Activated naive CD4-positive, alpha-beta T cell treated with anti-CD3 and anti-CD28 coated beads, Interleukin-2, amount 10 ng/mL, durations not matched to agents 7 days and 5 days (primary cell): ENCODE measurements around the gene GNAS-AS1.
A peak's percentile ranks its signal among the peaks of the same experiment; 100 is the strongest.

Experiments
- CTCF ChIA-PET: fragments of 350-600 bp; sonication (Branson Sonifier 250); formaldehyde crosslinking; loops from one replicate; lab custom pipeline; 2021; ENCODE audit warnings: antibody characterized with exemption; lab: Charles Lee
- DNase-seq: peaks from one replicate; pipeline ENCODE4 v3.0.0-alpha.2; 2020
- H3K27ac Mint-ChIP-seq: one replicate; pipeline ENCODE4 v1.8.0; 2021; ENCODE audit warnings: mild to moderate bottlenecking, moderate library complexity, mixed read lengths
- H3K27me3 Mint-ChIP-seq: one replicate; pipeline ENCODE4 v1.8.0; 2021; ENCODE audit warnings: mild to moderate bottlenecking, mixed read lengths
- H3K36me3 Mint-ChIP-seq: one replicate; pipeline ENCODE4 v1.8.0; 2021; ENCODE audit warnings: mixed read lengths
- H3K4me1 Mint-ChIP-seq: one replicate; pipeline ENCODE4 v1.8.0; 2021; ENCODE audit warnings: mixed read lengths
- H3K4me3 Mint-ChIP-seq: one replicate; pipeline ENCODE4 v1.8.0; 2021; ENCODE audit warnings: mild to moderate bottlenecking, moderate library complexity, mixed read lengths
- H3K9me3 Mint-ChIP-seq: one replicate; pipeline ENCODE4 v1.8.0; 2021; ENCODE audit warnings: mixed read lengths

The GNAS-AS1 gene

GRCh38 chr20:58864346-58864745 lies 13.6 kb upstream of the GNAS-AS1 start:
- H3K9me3 Mint-ChIP-seq = no peaks in the 10 kb centered on the region
- H3K36me3 Mint-ChIP-seq = no peaks in the 10 kb centered on the region
- CTCF ChIA-PET = interaction anchor here (0.6 to 1.7 kb wide), 7 partner anchors 12 to 631 kb away, joined by 3 to 6 read pairs (median 4); partner anchors contain the start of gene GNAS
- no peaks in the 10 kb centered on the region for H3K4me1 Mint-ChIP-seq
- H3K27me3 Mint-ChIP-seq = peaks cover 51% of the 10 kb centered on the region
- no peak for DNase-seq
- no peak overlapping the region for H3K27ac Mint-ChIP-seq
- H3K4me3 Mint-ChIP-seq = no peak overlapping the region

- Mint-ChIP-seq H3K27me3 (peaks cover 51% of the 10 kb centered on the region), H3K4me3 (no peak overlapping the region), H3K27ac (no peak overlapping the region), H3K36me3 (no peaks in the 10 kb centered on the region), H3K9me3 (no peaks in the 10 kb centered on the region), H3K4me1 (no peaks in the 10 kb centered on the region)
- DNase-seq = no peak
- CTCF ChIA-PET = interaction anchor here (0.7 to 1.4 kb wide), 6 partner anchors 11 to 592 kb away, joined by 3 to 6 read pairs (median 3); partner anchors contain the start of gene GNAS
Observed at GRCh38 chr20:58863044-58863790, 12.5 kb upstream of the GNAS-AS1 start.

- CTCF ChIA-PET = no interaction called here
- Mint-ChIP-seq H3K36me3 (no peaks in the 10 kb centered on the region), H3K4me3 (no peak overlapping the region), H3K27ac (no peak overlapping the region), H3K4me1 (peaks cover 28% of the 10 kb centered on the region), H3K27me3 (peaks cover 81% of the 10 kb centered on the region), H3K9me3 (no peaks in the 10 kb centered on the region)
- DNase-seq = no peak
Observed at GRCh38 chr20:58855506-58856389, 5.0 kb upstream of the GNAS-AS1 start.

GRCh38 chr20:58854638-58855471 lies 4.2 kb upstream of the GNAS-AS1 start:
- Mint-ChIP-seq H3K4me3 (no peak overlapping the region), H3K27ac (no peak overlapping the region)
- CTCF ChIA-PET = no interaction called here

GRCh38 chr20:58853976-58854637 lies 3.4 kb upstream of the GNAS-AS1 start:
- Mint-ChIP-seq H3K27ac (no peak overlapping the region), H3K4me1 (peaks cover 43% of the 10 kb centered on the region)

More at GRCh38 chr20:58854638-58855471, 4.2 kb upstream of the GNAS-AS1 start:
- Mint-ChIP-seq H3K36me3 (no peaks in the 10 kb centered on the region), H3K4me1 (peaks cover 35% of the 10 kb centered on the region), H3K9me3 (no peaks in the 10 kb centered on the region), H3K27me3 (peaks cover 89% of the 10 kb centered on the region)
- no peak for DNase-seq

GRCh38 chr20:58853466-58853865 lies 2.8 kb upstream of the GNAS-AS1 start:
- H3K27ac Mint-ChIP-seq = no peak overlapping the region
- no peaks in the 10 kb centered on the region for H3K9me3 Mint-ChIP-seq
- CTCF ChIA-PET = interaction anchor here (0.6 to 3.8 kb wide), 5 partner anchors 16 to 211 kb away, joined by 3 to 21 read pairs (median 6); partner anchors contain the start of gene STX16
- H3K4me3 Mint-ChIP-seq = no peak overlapping the region
- peaks cover 48% of the 10 kb centered on the region for H3K4me1 Mint-ChIP-seq
- peaks cover 89% of the 10 kb centered on the region for H3K27me3 Mint-ChIP-seq
- no peak for DNase-seq
- no peaks in the 10 kb centered on the region for H3K36me3 Mint-ChIP-seq

More at GRCh38 chr20:58853976-58854637, 3.4 kb upstream of the GNAS-AS1 start:
- H3K4me3 Mint-ChIP-seq = peak overlapping the region; percentile 6
- H3K27me3 Mint-ChIP-seq = peaks cover 89% of the 10 kb centered on the region
- CTCF ChIA-PET = interaction anchor here (3.8 kb wide), 1 partner anchor 204 kb away, joined by 21 read pairs; the partner anchor contains the start of gene STX16
- H3K9me3 Mint-ChIP-seq = no peaks in the 10 kb centered on the region
- DNase-seq = no peak
- H3K36me3 Mint-ChIP-seq = no peaks in the 10 kb centered on the region

- H3K36me3 Mint-ChIP-seq = no peaks in the 10 kb centered on the region
- DNase-seq = peak; percentile 71
- H3K9me3 Mint-ChIP-seq = no peaks in the 10 kb centered on the region
- peaks cover 55% of the 10 kb centered on the region for H3K4me1 Mint-ChIP-seq
- H3K27ac Mint-ChIP-seq = no peak within 1 kb of the TSS
- H3K27me3 Mint-ChIP-seq = peaks cover 93% of the 10 kb centered on the region
- CTCF ChIA-PET = interaction anchor here (0.6 to 3.8 kb wide), 8 partner anchors 11 to 371 kb away, joined by 3 to 21 read pairs (median 5); partner anchors contain the start of gene STX16
- peak within 1 kb of the TSS; percentile 78 for H3K4me3 Mint-ChIP-seq
Observed at GRCh38 chr20:58852543-58853271, 2.0 kb upstream of the GNAS-AS1 start, which contains the start of gene GNAS. TSS of gene GNAS (plus strand) at chr20:58852716.

- CTCF ChIA-PET = interaction anchor here (0.8 to 3.8 kb wide), 7 partner anchors 12 to 371 kb away, joined by 3 to 21 read pairs (median 4); partner anchors contain the start of gene STX16
- H3K9me3 Mint-ChIP-seq = no peaks in the 10 kb centered on the region
- peaks cover 95% of the 10 kb centered on the region for H3K27me3 Mint-ChIP-seq
- no peak overlapping the region for H3K27ac Mint-ChIP-seq
- peak overlapping the region; percentile 78 for H3K4me3 Mint-ChIP-seq
- peaks cover 62% of the 10 kb centered on the region for H3K4me1 Mint-ChIP-seq
- DNase-seq = no peak
- no peaks in the 10 kb centered on the region for H3K36me3 Mint-ChIP-seq
Observed at GRCh38 chr20:58851969-58852458, 1.3 kb upstream of the GNAS-AS1 start.

- Mint-ChIP-seq H3K27ac (peak overlapping the region; percentile 59), H3K9me3 (no peaks in the 10 kb centered on the region), H3K4me1 (peaks cover 64% of the 10 kb centered on the region), H3K4me3 (peak overlapping the region; percentile 78), H3K27me3 (peaks cover 96% of the 10 kb centered on the region), H3K36me3 (no peaks in the 10 kb centered on the region)
- CTCF ChIA-PET = interaction anchor here (1.3 to 3.8 kb wide), 5 partner anchors 23 to 370 kb away, joined by 3 to 21 read pairs (median 7); partner anchors contain the start of gene STX16
- DNase-seq = no peak
Observed at GRCh38 chr20:58851221-58851968, 693 bp upstream of the GNAS-AS1 start.

- CTCF ChIA-PET = interaction anchor here (0.6 to 1.1 kb wide), 4 partner anchors 16 to 613 kb away, joined by 3 to 4 read pairs (median 3); partner anchors contain the start of gene STX16
- Mint-ChIP-seq H3K9me3 (no peaks in the 10 kb centered on the region), H3K4me3 (no peak overlapping the region), H3K27ac (no peak overlapping the region), H3K4me1 (peaks cover 46% of the 10 kb centered on the region), H3K27me3 (peaks cover 95% of the 10 kb centered on the region), H3K36me3 (no peaks in the 10 kb centered on the region)
- no peak for DNase-seq
Observed at GRCh38 chr20:58847463-58847862, 3.2 kb downstream of the GNAS-AS1 start.

GRCh38 chr20:58845706-58846105 lies 5.0 kb downstream of the GNAS-AS1 start:
- DNase-seq = no peak
- CTCF ChIA-PET = interaction anchor here (1.0 kb wide), 1 partner anchor 198 kb away, joined by 3 read pairs; no protein-coding TSS in a partner anchor
- Mint-ChIP-seq H3K9me3 (no peaks in the 10 kb centered on the region), H3K27ac (no peak overlapping the region), H3K4me1 (peaks cover 39% of the 10 kb centered on the region), H3K27me3 (peaks cover 95% of the 10 kb centered on the region), H3K36me3 (peaks cover under 1% of the 10 kb centered on the region), H3K4me3 (no peak overlapping the region)
